D721Med (cell line): Measurements from ENCODE around the gene DHRS4.

Source experiments
- DNase-seq: peaks from one replicate; pipeline ENCODE4 v3.0.0; 2011; ENCODE audit warnings: low spot score; ENCODE audit not compliant: insufficient read length
- FAIRE-seq: peaks from 2 replicates; lab custom pipeline; 2011; peaks lifted over from hg19 to GRCh38; lab: Jason Lieb, UNC
- CTCF ChIP-seq: IDR thresholded peaks from 2 replicates; pipeline ENCODE4 v1.5.1; 2012; ENCODE audit warnings: mild to moderate bottlenecking, control low read depth; ENCODE audit not compliant: insufficient read depth; ENCODE audit errors: missing control alignments

DHRS4 gene

GRCh38 chr14:23953464-23954278, at the start of gene DHRS4:
Gene DHRS4, plus strand, starts transcription at chr14:23953770. Its CDS starts 19 bp downstream, at chr14:23953789.
- TF ChIP-seq CTCF, result peak; percentile 93
- FAIRE-seq, result no peak
- no peak for DNase-seq

GRCh38 chr14:23910101-23910875, 43.3 kb upstream of the DHRS4 start:
- peak; percentile 59 for TF ChIP-seq CTCF
- DNase-seq, result no peak
- no peak for FAIRE-seq

DNA sequence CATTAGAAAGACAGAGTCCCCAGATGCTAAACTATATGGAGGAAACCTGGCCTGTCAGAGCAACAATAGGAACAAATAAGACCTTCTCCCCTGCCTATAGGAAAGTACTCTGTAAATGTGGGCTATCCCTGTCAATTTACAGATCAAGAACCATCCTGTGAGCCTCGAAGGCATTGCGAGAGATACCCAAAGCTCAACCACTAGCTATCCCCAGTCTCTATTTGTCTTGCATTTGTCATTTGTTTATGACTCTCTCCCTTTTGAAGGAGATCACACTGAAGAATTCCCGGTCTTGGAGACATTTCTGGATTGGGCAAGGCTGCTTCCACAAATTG, 42.7 kb upstream of the DHRS4 start:
- no peak for TF ChIP-seq CTCF
- FAIRE-seq, result no peak
- no peak for DNase-seq

DNA sequence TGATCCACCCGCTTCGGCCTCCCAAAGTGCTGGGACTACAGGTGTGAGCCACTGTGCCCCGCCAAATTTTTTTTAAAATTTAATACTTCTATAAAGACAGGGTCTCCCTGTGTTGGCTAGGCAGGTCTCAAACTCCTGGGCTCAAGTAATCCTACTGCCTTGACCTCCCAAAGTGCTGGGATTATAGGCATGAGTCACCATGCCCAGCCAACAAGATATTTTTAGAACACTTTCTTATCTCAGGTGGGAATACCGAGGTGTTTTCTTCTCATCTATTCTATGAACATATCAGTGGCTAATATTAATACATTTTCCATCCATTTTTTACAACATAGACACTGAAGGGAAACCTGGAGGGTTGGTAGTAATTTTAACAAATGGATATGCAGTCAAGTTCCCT, 38.0 kb upstream of the DHRS4 start:
- no peak for DNase-seq
- no peak for TF ChIP-seq CTCF
- no peak for FAIRE-seq

DNA sequence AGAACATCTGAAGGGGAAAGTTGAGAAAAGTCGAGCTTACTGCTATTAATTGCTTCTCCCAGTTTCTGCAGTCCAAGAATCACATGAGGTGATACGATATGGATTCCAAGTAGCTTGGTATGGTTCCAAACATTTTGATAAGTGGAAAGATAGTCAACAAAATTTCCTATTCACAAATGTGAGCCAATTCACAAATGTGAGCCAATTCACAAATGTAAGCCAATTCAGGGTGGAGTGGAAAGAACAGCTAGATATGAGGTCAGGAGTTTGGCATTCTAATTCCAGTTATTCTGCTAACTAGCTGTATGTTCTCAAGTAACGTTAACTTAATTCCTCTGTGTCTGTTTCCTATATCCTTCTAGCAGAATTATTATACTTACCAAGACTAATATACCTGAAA, 37.6 kb upstream of the DHRS4 start:
- TF ChIP-seq CTCF, result no peak
- DNase-seq (no peak), FAIRE-seq (no peak)

DNA sequence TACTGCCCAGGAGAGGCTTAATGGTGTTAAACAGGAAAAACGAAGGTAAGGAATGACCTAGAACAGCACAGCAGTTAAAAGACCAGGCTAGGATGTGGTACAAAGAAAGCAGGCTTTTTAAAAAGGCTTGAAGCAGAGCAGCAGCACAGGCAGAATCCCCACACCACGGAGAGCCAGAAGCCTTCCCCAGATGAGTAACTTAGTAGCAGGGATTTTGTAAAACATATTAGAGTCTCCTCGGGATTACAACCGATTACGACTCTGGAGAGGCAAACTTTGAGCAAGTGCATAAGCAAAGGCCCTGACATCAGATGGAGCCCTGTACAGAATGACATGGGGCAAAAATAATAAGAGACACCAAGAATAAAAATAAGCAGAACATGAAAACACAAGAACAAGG, 37.1 kb upstream of the DHRS4 start:
- FAIRE-seq (no peak), DNase-seq (no peak)
- TF ChIP-seq CTCF, result no peak

DNA sequence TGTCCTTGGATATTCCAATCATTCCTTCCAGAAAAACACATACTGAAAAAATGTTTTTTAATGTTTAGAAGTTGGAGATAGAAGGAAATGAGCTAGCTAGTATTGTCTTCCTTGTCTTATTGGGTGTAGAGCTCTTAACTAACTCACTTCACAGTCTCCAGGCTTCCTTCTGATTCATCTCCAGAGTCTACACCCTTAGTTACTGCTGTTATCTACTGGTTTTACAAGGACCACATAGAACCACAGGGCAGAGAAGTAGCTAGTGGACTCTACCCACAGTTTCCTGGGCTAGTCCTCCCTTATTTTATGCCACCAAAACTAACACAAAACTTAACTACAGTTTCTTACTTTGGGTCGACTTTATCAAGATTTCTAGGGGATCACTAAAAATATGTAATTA, 31.0 kb upstream of the DHRS4 start:
- no peak for FAIRE-seq
- DNase-seq, result no peak
- TF ChIP-seq CTCF, result no peak
